GM20431 (cell line): Measurements from ENCODE around the gene CLEC20A.

Source experiments
- in situ Hi-C: fragments of 300-500 bp; cut with MseI, MboI; formaldehyde crosslinking; loops from one replicate; pipeline ENCODE4 v1.15.0; 2020; ENCODE audit warnings: low sequenced_read_pairs; ENCODE audit not compliant: unreplicated experiment

The CLEC20A gene

DNA sequence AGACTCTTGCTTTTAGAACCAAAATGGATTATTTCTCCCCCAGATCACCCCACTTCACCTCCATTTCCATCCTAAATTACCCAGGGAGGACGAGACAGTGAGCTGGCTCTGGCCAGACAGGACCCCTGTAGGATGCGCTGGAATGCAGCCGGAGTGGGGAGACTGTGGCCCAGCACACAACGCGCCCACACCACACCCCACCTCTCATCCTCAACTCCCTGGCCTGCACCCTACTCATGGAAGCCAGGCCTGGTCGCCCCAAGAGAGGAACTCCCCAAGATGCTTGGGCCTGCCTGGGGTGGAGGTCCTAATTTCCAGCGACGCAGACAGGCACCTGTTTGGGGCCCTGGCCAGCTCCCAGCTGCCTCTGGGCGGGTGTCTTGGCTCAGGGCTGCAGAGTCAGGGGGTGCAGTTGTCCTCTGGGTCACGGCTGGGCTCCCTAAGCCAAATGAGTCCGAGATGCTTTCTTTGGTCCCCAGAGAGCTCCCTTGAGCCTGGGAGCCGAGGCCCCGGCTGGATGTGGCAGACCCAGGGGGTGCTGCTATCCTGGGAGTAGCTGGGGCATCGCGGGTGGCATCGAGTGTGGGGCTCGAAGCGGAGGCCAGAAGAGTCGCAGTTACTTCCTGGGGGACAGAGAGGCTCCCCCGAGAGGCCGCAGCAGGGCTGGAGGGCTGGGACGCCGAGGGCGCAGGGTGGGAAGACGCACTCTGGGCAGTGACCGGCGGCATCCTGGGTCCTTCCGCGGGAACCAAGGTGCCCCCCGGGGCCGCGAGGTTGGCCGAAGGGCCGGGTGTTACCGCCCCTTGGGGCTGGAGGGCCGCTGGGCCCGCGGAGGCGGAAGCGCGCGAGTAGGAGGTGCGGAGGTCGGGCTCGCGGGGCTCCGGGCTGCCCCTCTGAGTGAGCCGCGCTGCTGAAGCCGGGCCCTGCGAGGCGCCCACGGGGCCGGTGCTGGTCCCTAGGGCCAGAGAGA, 10.4 kb downstream of the CLEC20A start:
- in situ Hi-C loops, result no loop called here

- in situ Hi-C loops, result no loop called here
These were observed 11.2 kb downstream of the CLEC20A start for GRCh38 chr1:178485541-178485981.

DNA sequence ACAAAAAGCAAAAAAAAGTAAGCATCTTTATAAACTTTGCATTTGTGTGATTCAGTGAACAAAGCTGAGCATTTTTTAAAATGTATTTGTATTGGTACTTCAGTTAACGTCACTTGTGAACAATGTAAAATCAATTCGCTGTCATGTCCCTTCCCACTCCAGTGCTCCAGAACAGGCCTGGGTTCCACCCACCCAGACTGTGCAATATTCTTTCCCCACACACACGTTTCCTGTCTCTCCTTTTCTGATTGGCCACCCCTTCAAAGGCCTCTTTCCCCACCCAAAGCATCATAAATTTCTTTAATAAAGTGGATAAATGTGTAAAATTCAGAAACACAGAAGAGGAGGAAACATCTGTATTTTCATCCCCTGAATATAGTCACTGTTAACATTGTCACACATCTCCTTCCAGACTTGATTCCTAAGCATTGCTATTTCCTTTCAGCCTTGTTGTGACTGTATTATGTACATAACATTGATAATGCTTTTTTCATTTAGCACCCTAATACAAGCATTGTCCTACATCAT, 12.0 kb downstream of the CLEC20A start:
- in situ Hi-C loops, result no loop called here

- in situ Hi-C loops, result no loop called here
These were observed 13.4 kb downstream of the CLEC20A start for GRCh38 chr1:178483251-178483957.

DNA sequence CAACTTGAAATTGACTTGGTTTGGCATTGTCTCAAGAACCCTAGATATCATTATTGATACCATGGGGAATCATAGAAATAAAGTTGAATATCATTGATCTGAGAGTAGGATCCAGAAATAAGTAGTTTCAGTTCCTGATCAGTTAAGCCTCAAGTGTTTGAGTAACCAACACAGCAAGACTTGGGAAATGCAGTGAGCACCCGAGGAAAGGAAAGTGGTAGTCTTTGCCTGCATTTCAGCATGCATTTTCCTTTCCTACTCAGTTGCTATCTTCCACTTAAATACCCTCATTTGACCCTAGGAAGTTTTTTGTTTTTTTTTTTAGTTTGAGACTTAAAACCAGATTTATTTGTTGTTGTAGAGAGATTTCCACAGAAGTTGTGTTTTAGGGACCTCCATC, 18.9 kb downstream of the CLEC20A start:
- in situ Hi-C loops, result no loop called here

DNA sequence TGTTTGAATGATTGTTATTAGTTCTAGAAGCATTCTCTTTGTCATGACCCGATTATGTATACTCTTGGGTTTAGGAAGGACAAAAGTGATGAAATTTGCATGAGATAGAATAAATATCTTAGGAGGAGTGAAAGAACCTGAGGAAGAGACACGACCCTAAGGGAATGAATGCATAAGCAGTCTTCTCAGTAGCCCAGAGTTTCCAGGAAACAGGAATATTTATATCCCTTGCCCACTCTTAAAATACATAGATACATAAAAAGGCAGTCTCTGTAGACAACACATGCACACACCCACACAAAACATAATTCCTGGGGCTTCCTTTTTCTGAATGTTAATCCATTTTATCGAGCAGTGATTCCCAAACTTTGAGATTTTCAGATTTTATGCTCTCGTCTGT, 19.4 kb downstream of the CLEC20A start:
- in situ Hi-C loops, result no loop called here

GRCh38 chr1:178472531-178472930, 24.2 kb downstream of the CLEC20A start:
- in situ Hi-C loops, result no loop called here

- in situ Hi-C loops, result no loop called here
These were observed 26.3 kb downstream of the CLEC20A start for GRCh38 chr1:178470411-178470960.

- in situ Hi-C loops, result no loop called here
These were observed 28.9 kb downstream of the CLEC20A start for GRCh38 chr1:178467837-178468236.

GRCh38 chr1:178465011-178465410, 31.8 kb downstream of the CLEC20A start:
- in situ Hi-C loops, result no loop called here

- in situ Hi-C loops, result no loop called here
These were observed 32.2 kb downstream of the CLEC20A start for GRCh38 chr1:178464566-178464965.

DNA sequence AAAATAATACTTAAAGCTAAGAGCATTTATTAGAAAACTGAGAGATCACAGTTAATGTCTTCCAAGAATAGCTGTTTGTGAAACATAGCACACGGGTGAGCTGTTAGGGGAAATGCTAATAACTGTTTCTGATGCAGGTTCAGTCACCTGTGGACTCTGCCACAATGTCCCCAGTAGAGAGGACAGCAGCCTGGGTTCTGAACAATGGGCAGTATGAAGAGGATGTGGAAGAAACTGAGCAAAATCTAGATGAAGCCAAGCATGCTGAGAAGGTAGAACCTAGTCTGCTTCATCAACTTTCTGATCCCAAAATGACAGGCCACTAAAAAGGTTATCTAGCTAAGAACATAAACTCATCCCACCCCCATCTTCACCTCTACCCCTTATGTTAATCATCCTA, 32.6 kb downstream of the CLEC20A start:
- in situ Hi-C loops, result no loop called here

- in situ Hi-C loops, result no loop called here
These were observed 35.1 kb downstream of the CLEC20A start for GRCh38 chr1:178461701-178462100.

GRCh38 chr1:178461104-178461503, 35.7 kb downstream of the CLEC20A start:
- in situ Hi-C loops, result no loop called here

GRCh38 chr1:178458203-178458602, 38.6 kb downstream of the CLEC20A start:
- in situ Hi-C loops, result no loop called here

- in situ Hi-C loops, result no loop called here
These were observed 39.1 kb downstream of the CLEC20A start for GRCh38 chr1:178457651-178458050.

- in situ Hi-C loops, result no loop called here
These were observed 40.3 kb downstream of the CLEC20A start for GRCh38 chr1:178456472-178456871.

DNA sequence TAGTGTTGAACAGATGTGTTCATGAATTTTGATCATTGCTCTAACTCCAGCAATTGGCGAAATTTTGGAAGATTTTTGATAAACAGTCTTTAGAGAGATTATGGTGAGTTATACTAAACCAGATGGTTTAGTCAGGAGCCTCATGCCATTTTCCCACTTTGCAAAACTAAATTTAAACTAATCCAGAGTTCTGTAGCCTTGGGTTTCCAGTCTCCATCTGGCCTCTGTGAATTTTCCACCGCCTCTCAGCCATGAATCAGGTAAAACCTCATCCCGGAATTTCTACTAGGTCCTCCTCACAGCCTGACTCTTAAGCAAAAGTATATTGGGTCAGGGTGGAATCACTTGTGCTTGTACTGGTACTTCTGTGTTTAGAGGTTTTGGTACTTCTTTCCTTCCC, 44.8 kb downstream of the CLEC20A start:
- in situ Hi-C loops, result no loop called here

DNA sequence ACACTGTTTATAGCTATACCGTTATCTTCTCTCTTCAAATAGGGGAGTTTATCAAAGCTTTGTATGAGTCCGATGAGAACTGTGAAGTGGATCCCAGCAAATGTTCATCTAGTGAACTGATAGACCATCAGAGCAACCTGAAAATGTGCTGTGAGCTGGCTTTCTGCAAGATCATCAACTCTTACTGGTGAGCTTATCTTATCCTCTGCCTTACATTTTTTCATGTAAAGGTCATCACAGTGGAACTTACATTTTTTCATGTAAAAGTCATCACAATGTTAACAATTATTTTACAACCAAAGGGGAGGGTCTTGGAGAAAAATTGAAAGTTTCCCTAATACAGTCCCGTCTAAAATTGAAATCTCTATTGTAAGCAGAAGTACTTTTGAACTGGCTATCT, 45.2 kb downstream of the CLEC20A start:
- in situ Hi-C loops, result no loop called here

DNA sequence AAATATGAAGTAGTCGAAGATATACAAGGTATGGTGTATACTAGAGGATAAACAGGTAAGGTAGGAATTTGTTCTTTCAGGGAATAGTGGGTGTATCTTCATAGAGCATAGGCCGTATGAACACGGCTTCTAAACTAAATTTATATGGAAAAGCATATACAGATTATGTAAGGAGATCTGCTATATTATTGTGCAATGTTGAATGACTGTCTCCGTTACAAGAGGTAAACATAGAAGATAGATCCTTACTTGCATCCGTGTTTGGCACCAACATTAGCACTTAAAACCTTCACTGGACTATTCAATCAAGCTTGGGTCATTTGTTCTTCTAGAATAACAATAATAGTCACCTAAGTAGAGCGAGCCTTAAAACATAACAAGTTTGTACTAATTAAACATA, 45.9 kb downstream of the CLEC20A start:
- in situ Hi-C loops, result no loop called here

DNA sequence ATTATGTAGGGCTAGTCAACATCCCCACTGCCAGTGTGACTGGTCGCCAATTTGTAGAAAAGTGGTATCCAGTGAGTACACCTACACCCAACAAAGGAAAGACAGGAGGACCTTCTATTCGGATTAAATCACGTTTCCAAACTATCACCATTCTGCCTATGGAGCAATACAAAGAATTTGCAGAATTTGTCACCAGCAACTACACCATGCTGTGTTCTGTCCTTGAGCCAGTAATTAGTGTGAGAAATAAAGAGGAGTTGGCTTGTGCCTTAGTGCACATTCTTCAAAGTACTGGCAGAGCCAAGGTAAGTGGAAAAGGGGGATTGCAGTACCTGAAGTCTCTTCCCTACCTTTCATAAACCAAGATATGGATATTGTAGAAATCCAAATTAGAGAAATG, 53.8 kb downstream of the CLEC20A start:
- in situ Hi-C loops, result no loop called here
